ENCODE measurements around the gene IL10.

GRCh38 chr1:206748348-206749030 lies 23.8 kb downstream of the IL10 start:
- TF ChIP-seq CTCF (IDR thresholded peaks at IDR 0.05) (no peak), ZFX (IDR thresholded peaks at IDR 0.05; ENCODE audit: borderline replicate concordance) (no peak)

All from 22Rv1 (cell line).